CD14-positive monocyte (primary cell): ENCODE data around the gene ELF3. TPM values are rescaled to one million over a fixed set of nuclear protein-coding genes. Genes with fewer than 3 reads are reported as not detected.

Experiments used
- DNase-seq, 3 donors: peaks; one replicate each; pipeline ENCODE4 v3.0.0-alpha.2; 2011 to 2022
- H2AFZ ChIP-seq: 2 replicates; pipeline ENCODE4 v1.6.0; 2012; ENCODE audit warnings: mild to moderate bottlenecking, low read depth, low read length, inconsistent platforms; ENCODE audit not compliant: insufficient read depth, poor library complexity, severe bottlenecking
- H3K27ac ChIP-seq, 2 donors: 1 replicate in 1 of 2; 2 replicates in 1 of 2; pipeline ENCODE4 v1.5.1; 2012 to 2013; ENCODE audit warnings: low read length in 2 of 2, control low read depth in 1 of 2, inconsistent platforms in 1 of 2, low read depth in 1 of 2, mild to moderate bottlenecking in 1 of 2
- H3K27me3 ChIP-seq, 2 donors: one replicate each; pipeline versions ENCODE4 v1.6.0 to v1.6.1; 2011 to 2013; ENCODE audit warnings: low read length in 2 of 2; ENCODE audit not compliant: control insufficient read depth in 2 of 2, insufficient read depth in 2 of 2
- H3K36me3 ChIP-seq, 2 donors: replicated peaks in 1 of 2; 1 replicate in 1 of 2; 2 replicates in 1 of 2; pipeline versions ENCODE4 v1.5.1 to v1.6.1; 2012 to 2013; ENCODE audit warnings: low read length in 2 of 2, control low read depth in 1 of 2, inconsistent platforms in 1 of 2, mild to moderate bottlenecking in 1 of 2; ENCODE audit not compliant: insufficient read depth in 2 of 2, control insufficient read depth in 1 of 2
- H3K4me1 ChIP-seq, 2 donors: 1 replicate in 1 of 2; 2 replicates in 1 of 2; pipeline versions ENCODE4 v1.5.1 to v1.6.1; 2012 to 2013; ENCODE audit warnings: low read length in 2 of 2, control low read depth in 1 of 2, inconsistent platforms in 1 of 2, mild to moderate bottlenecking in 1 of 2, moderate library complexity in 1 of 2; ENCODE audit not compliant: insufficient read depth in 2 of 2, control insufficient read depth in 1 of 2
- H3K4me2 ChIP-seq: replicated peaks from 2 replicates; pipeline ENCODE3; 2012; ENCODE audit warnings: low read length, moderate library complexity, mild to moderate bottlenecking; ENCODE audit not compliant: poor library complexity, severe bottlenecking; ENCODE audit errors: extremely low read depth
- H3K4me3 ChIP-seq, 3 experiments: fragments of 200-600 bp in 1 of 3; sonication (generic) in 1 of 3; replicated peaks in 1 of 3; 1 replicate in 2 of 3; 2 replicates in 1 of 3; pipeline ENCODE4 v1.5.1; 2011 to 2013; ENCODE audit warnings: low read length in 3 of 3, mild to moderate bottlenecking in 3 of 3, control low read depth in 2 of 3, low read depth in 2 of 3, inconsistent platforms in 1 of 3, moderate library complexity in 1 of 3
- H3K79me2 ChIP-seq: 2 replicates; pipeline ENCODE4 v1.6.0; 2012; ENCODE audit warnings: mild to moderate bottlenecking, control low read depth, inconsistent platforms, low read length, moderate library complexity; ENCODE audit not compliant: insufficient read depth
- H3K9ac ChIP-seq: 2 replicates; pipeline ENCODE4 v1.6.0; 2017; ENCODE audit warnings: low read length, mild to moderate bottlenecking; ENCODE audit not compliant: insufficient read depth, poor library complexity, severe bottlenecking
- H3K9me3 ChIP-seq, 2 donors: replicated peaks in 1 of 2; 1 replicate in 1 of 2; 2 replicates in 1 of 2; pipeline versions ENCODE4 v1.5.1 to v1.6.1; 2012 to 2013; ENCODE audit warnings: low read length in 2 of 2, control low read depth in 1 of 2; ENCODE audit not compliant: control insufficient read depth in 1 of 2, insufficient read depth in 1 of 2
- H4K20me1 ChIP-seq: 2 replicates; pipeline ENCODE4 v1.6.0; 2012; ENCODE audit warnings: mild to moderate bottlenecking, low read length, control low read depth, moderate library complexity; ENCODE audit not compliant: insufficient read depth
- H3K27ac Mint-ChIP-seq, 7 donors: one replicate each; pipeline ENCODE4 v1.8.0; 2020; ENCODE audit warnings: mild to moderate bottlenecking in 7 of 7, mixed read lengths in 7 of 7, moderate library complexity in 6 of 7, inconsistent platforms in 2 of 7
- H3K27me3 Mint-ChIP-seq, 3 donors: one replicate each; pipeline ENCODE4 v1.8.0; 2021 to 2022; ENCODE audit warnings: low read depth in 3 of 3, mild to moderate bottlenecking in 3 of 3, mixed read lengths in 3 of 3, moderate library complexity in 3 of 3, inconsistent platforms in 1 of 3
- H3K36me3 Mint-ChIP-seq, 2 donors: one replicate each; pipeline ENCODE4 v1.8.0; 2020; ENCODE audit warnings: mixed read lengths in 2 of 2, inconsistent platforms in 1 of 2, mild to moderate bottlenecking in 1 of 2
- H3K4me1 Mint-ChIP-seq: one replicate; pipeline ENCODE4 v1.8.0; 2020; ENCODE audit warnings: mild to moderate bottlenecking, mixed read lengths
- H3K4me3 Mint-ChIP-seq, 2 donors: one replicate each; pipeline ENCODE4 v1.8.0; 2020; ENCODE audit warnings: mild to moderate bottlenecking in 2 of 2, mixed read lengths in 2 of 2, moderate library complexity in 1 of 2
- H3K9me3 Mint-ChIP-seq, 7 donors: one replicate each; pipeline ENCODE4 v1.8.0; 2020 to 2022; ENCODE audit warnings: mixed read lengths in 7 of 7, mild to moderate bottlenecking in 6 of 7, moderate library complexity in 6 of 7, inconsistent platforms in 2 of 7
- CTCF ChIP-seq: fragments of 200-600 bp; IDR thresholded peaks from one replicate; pipeline ENCODE4 v1.8.0; 2022; ENCODE audit warnings: antibody characterized with exemption, mild to moderate bottlenecking
- WGBS: methylation state at CpG from one replicate; pipeline ENCODE4 v1.1.5; 2013; ENCODE audit warnings: missing lambda C conversion rate; ENCODE audit not compliant: insufficient coverage; 5-methylcytosine and 5-hydroxymethylcytosine counted together
- intact Hi-C, 2 donors: fragments of 100-400 bp; cut with micrococcal nuclease; formaldehyde crosslinking; loops; one replicate each; pipeline versions ENCODE4 v1.15.0 to v1.15.1; 2023
- polyA plus RNA-seq, 3 donors: library from polyadenylated mRNA; depleted of rRNA in 1 of 3; unstranded in 2 of 3; stranded (reverse) in 1 of 3; fragments of 300-500 nt in 2 of 3; fragments of >200 nt in 1 of 3; fragmentation: Illumina TruSeq in 2 of 3; gene quantifications; 1 replicate in 2 of 3; 2 replicates in 1 of 3; pipeline ENCODE4 v1.2.3, GENCODE V29; 2012 to 2021

ELF3 gene
- polyA plus RNA-seq, 3 donors: 10.2 TPM; not detected in 2

- Histone ChIP-seq H3K79me2 (no peaks in the 10 kb centered on the region), H3K9me3 (no peaks in the 10 kb centered on the region), H4K20me1 (no peaks in the 10 kb centered on the region), H3K4me3 (no peak overlapping the region), H3K36me3 (peaks cover 0 to 27% of the 10 kb centered on the region in 2 donors), H3K4me1 (no peaks in the 10 kb centered on the region), H3K27me3 (no peaks in the 10 kb centered on the region), H3K4me2 (no peak overlapping the region), H3K27ac (no peak overlapping the region), H3K9ac (no peak overlapping the region), H2AFZ (no peak overlapping the region)
- H3K4me3 Mint-ChIP-seq: no peak overlapping the region
- 94% methylated on average over 5 of the region's 6 CpGs for WGBS
- H3K9me3 Mint-ChIP-seq: no peaks in the 10 kb centered on the region
- no peaks in the 10 kb centered on the region for H3K4me1 Mint-ChIP-seq
- no peak for TF ChIP-seq CTCF
- no peak overlapping the region for H3K27ac Mint-ChIP-seq
- intact Hi-C loops: no loop called here
- peaks cover 1 to 4% (median 3%) of the 10 kb centered on the region in 3 donors for H3K27me3 Mint-ChIP-seq
- H3K36me3 Mint-ChIP-seq: peaks cover 14 to 28% of the 10 kb centered on the region in 2 donors
- DNase-seq: no peak
These were observed 3.7 kb downstream of the ELF3 start for GRCh38 chr1:202014060-202014459.

- H3K9ac ChIP-seq: no peak overlapping the region
- no peak for DNase-seq
- H3K4me1 ChIP-seq: no peaks in the 10 kb centered on the region
- no peak overlapping the region for H2AFZ ChIP-seq
- no peaks in the 10 kb centered on the region for H3K79me2 ChIP-seq
- H3K4me1 Mint-ChIP-seq: no peaks in the 10 kb centered on the region
- no peak overlapping the region for H3K4me3 ChIP-seq
- no peak overlapping the region for H3K4me3 Mint-ChIP-seq
- H3K27ac Mint-ChIP-seq: peak overlapping the region in 1 of 7 donors; percentile 33
- H3K27ac ChIP-seq: no peak overlapping the region
- H4K20me1 ChIP-seq: no peaks in the 10 kb centered on the region
- peaks cover 1 to 6% (median 3%) of the 10 kb centered on the region in 3 donors for H3K27me3 Mint-ChIP-seq
- TF ChIP-seq CTCF: no peak
- no peak overlapping the region for H3K4me2 ChIP-seq
- no peaks in the 10 kb centered on the region for H3K9me3 Mint-ChIP-seq
- peaks cover 13 to 24% of the 10 kb centered on the region in 2 donors for H3K36me3 Mint-ChIP-seq
- 93% methylated on average over 12 of the region's 17 CpGs for WGBS
- intact Hi-C loops: no loop called here
- no peaks in the 10 kb centered on the region for H3K9me3 ChIP-seq
- H3K36me3 ChIP-seq: peaks cover 0 to 22% of the 10 kb centered on the region in 2 donors
- H3K27me3 ChIP-seq: no peaks in the 10 kb centered on the region
These were observed 4.7 kb downstream of the ELF3 start for GRCh38 chr1:202014915-202015661.
